ENCODE data around the gene NUP133. TPM values are rescaled to one million over a fixed set of nuclear protein-coding genes. Genes with fewer than 3 reads are reported as not detected.

Gene NUP133
- total and polyA plus RNA-seq, 2 donors (not counting 1 experiment from before 2014, with no cell fraction given): 10.5 to 50.5 TPM

- Histone ChIP-seq H3K27me3 (replicated peaks in 1 of 4; ENCODE audit: control extremely low read depth in 1 of 4, control insufficient read depth in 3 of 4, insufficient read depth in 4 of 4, low read length in 3 of 4) (no peaks in the 10 kb centered on the region), H2AFZ (ENCODE audit: insufficient read depth, low read depth, low read length, poor library complexity, severe bottlenecking) (no peak overlapping the region), H3K27ac (ENCODE audit: low read length in 2 of 2) (no peak overlapping the region), H3K4me3 (ENCODE audit: control extremely low read depth in 1 of 5, extremely low read depth in 1 of 5, insufficient read depth in 1 of 5, low read depth in 2 of 5, low read length in 4 of 5) (no peak overlapping the region), H3K9me3 (ENCODE audit: control extremely low read depth in 1 of 3, control insufficient read depth in 2 of 3, insufficient read depth in 1 of 3, low read length in 2 of 3) (no peaks in the 10 kb centered on the region), H3K9ac (ENCODE audit: low read length) (no peak overlapping the region), H3K4me2 (replicated peaks; ENCODE audit: low read depth, low read length, poor library complexity, severe bottlenecking) (no peak overlapping the region), H4K20me1 (ENCODE audit: control insufficient read depth, insufficient read depth, low read length, poor library complexity, severe bottlenecking) (no peaks in the 10 kb centered on the region), H3K36me3 (replicated peaks in 1 of 2; ENCODE audit: control extremely low read depth in 1 of 2, control insufficient read depth in 1 of 2, extremely low read depth in 1 of 2, insufficient read depth in 2 of 2, low read length in 1 of 2) (peaks cover 10 to 23% of the 10 kb centered on the region in 2 experiments), H3K4me1 (ENCODE audit: control insufficient read depth in 2 of 2, insufficient read depth in 2 of 2, low read length in 2 of 2) (no peaks in the 10 kb centered on the region), H3K79me2 (ENCODE audit: control insufficient read depth, insufficient read depth, low read length) (no peaks in the 10 kb centered on the region)
- ChIA-PET CTCF (interaction anchor here (1.8 kb wide), 1 partner anchor 14 kb away, joined by 6 read pairs; no protein-coding TSS in a partner anchor), POLR2A (no interaction called here)
- no peak overlapping the region for H3K27ac Mint-ChIP-seq
- H3K4me1 Mint-ChIP-seq: no peaks in the 10 kb centered on the region
- no peaks in the 10 kb centered on the region for H3K9me3 Mint-ChIP-seq (ENCODE audit: insufficient read depth)
- no peak overlapping the region for H3K4me3 Mint-ChIP-seq
- TF ChIP-seq EZH2 (IDR thresholded peaks at IDR 0.05; ENCODE audit: borderline replicate concordance, insufficient read depth, low read depth, low read length, poor library complexity, severe bottlenecking) (no peak), CTCF (IDR thresholded peaks at IDR 0.05) (no peak)
- intact Hi-C loops (cut with micrococcal nuclease): no loop called here
- no peak for ATAC-seq (ENCODE audit: low read depth)
- DNase-seq: no peak
- H3K27me3 Mint-ChIP-seq: no peaks in the 10 kb centered on the region
- 96% methylated on average over 3 of the region's 4 CpGs for WGBS (ENCODE audit: insufficient coverage)
These were observed 54.1 kb downstream of the NUP133 start for GRCh38 chr1:229454056-229454455.

- ChIA-PET CTCF (interaction anchor here (0.8 to 2.0 kb wide), 5 partner anchors 8 to 198 kb away, joined by 3 to 7 read pairs (median 4); no protein-coding TSS in a partner anchor), POLR2A (no interaction called here)
- WGBS (ENCODE audit: insufficient coverage): 80% methylated on average over 1 of the region's 5 CpGs
- Histone ChIP-seq H2AFZ (ENCODE audit: insufficient read depth, low read depth, low read length, poor library complexity, severe bottlenecking) (no peak overlapping the region), H3K27ac (ENCODE audit: low read length in 2 of 2) (no peak overlapping the region), H3K4me3 (ENCODE audit: control extremely low read depth in 1 of 5, extremely low read depth in 1 of 5, insufficient read depth in 1 of 5, low read depth in 2 of 5, low read length in 4 of 5) (no peak overlapping the region), H3K27me3 (replicated peaks in 1 of 4; ENCODE audit: control extremely low read depth in 1 of 4, control insufficient read depth in 3 of 4, insufficient read depth in 4 of 4, low read length in 3 of 4) (no peaks in the 10 kb centered on the region), H3K4me1 (ENCODE audit: control insufficient read depth in 2 of 2, insufficient read depth in 2 of 2, low read length in 2 of 2) (no peaks in the 10 kb centered on the region), H3K79me2 (ENCODE audit: control insufficient read depth, insufficient read depth, low read length) (no peaks in the 10 kb centered on the region), H3K36me3 (replicated peaks in 1 of 2; ENCODE audit: control extremely low read depth in 1 of 2, control insufficient read depth in 1 of 2, extremely low read depth in 1 of 2, insufficient read depth in 2 of 2, low read length in 1 of 2) (peaks cover 14 to 27% of the 10 kb centered on the region in 2 experiments), H4K20me1 (ENCODE audit: control insufficient read depth, insufficient read depth, low read length, poor library complexity, severe bottlenecking) (no peaks in the 10 kb centered on the region), H3K9ac (ENCODE audit: low read length) (no peak overlapping the region), H3K9me3 (ENCODE audit: control extremely low read depth in 1 of 3, control insufficient read depth in 2 of 3, insufficient read depth in 1 of 3, low read length in 2 of 3) (no peaks in the 10 kb centered on the region), H3K4me2 (replicated peaks; ENCODE audit: low read depth, low read length, poor library complexity, severe bottlenecking) (no peak overlapping the region)
- intact Hi-C loops (cut with micrococcal nuclease): no loop called here
- Mint-ChIP-seq H3K27me3 (no peaks in the 10 kb centered on the region), H3K4me3 (no peak overlapping the region), H3K9me3 (ENCODE audit: insufficient read depth) (no peaks in the 10 kb centered on the region), H3K27ac (no peak overlapping the region), H3K4me1 (no peaks in the 10 kb centered on the region)
- ATAC-seq (ENCODE audit: low read depth): no peak
- no peak for DNase-seq
- TF ChIP-seq EZH2 (IDR thresholded peaks at IDR 0.05; ENCODE audit: borderline replicate concordance, insufficient read depth, low read depth, low read length, poor library complexity, severe bottlenecking) (no peak), CTCF (IDR thresholded peaks at IDR 0.05) (no peak)
These were observed 55.0 kb downstream of the NUP133 start for GRCh38 chr1:229452956-229453801.
